ENCODE data around the gene TAGAP. TPM values are rescaled to one million over a fixed set of nuclear protein-coding genes. Genes with fewer than 3 reads are reported as not detected.

The TAGAP gene
- total RNA-seq, 1 experiment from 2014 or later: 0.22 TPM

- no peak for TF ChIP-seq SOX15 (CRISPR knock-in tag; IDR thresholded peaks at IDR 0.05)
- TF ChIP-seq, protein P1, sequence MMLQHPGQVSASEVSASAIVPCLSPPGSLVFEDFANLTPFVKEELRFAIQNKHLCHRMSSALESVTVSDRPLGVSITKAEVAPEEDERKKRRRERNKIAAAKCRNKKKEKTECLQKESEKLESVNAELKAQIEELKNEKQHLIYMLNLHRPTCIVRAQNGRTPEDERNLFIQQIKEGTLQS (CRISPR knock-in tag; conservative IDR thresholded peaks at IDR 0.05): no peak
- no peak for TF ChIP-seq NFYB (CRISPR knock-in tag; conservative IDR thresholded peaks at IDR 0.05; ENCODE audit: low read depth)
- TF ChIP-seq, protein P2, sequence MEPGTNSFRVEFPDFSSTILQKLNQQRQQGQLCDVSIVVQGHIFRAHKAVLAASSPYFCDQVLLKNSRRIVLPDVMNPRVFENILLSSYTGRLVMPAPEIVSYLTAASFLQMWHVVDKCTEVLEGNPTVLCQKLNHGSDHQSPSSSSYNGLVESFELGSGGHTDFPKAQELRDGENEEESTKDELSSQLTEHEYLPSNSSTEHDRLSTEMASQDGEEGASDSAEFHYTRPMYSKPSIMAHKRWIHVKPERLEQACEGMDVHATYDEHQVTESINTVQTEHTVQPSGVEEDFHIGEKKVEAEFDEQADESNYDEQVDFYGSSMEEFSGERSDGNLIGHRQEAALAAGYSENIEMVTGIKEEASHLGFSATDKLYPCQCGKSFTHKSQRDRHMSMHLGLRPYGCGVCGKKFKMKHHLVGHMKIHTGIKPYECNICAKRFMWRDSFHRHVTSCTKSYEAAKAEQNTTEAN (CRISPR knock-in tag; IDR thresholded peaks at IDR 0.05): no peak
- TF ChIP-seq ZNF138 (CRISPR knock-in tag; conservative IDR thresholded peaks at IDR 0.05): no peak
- TF ChIP-seq, protein P3, sequence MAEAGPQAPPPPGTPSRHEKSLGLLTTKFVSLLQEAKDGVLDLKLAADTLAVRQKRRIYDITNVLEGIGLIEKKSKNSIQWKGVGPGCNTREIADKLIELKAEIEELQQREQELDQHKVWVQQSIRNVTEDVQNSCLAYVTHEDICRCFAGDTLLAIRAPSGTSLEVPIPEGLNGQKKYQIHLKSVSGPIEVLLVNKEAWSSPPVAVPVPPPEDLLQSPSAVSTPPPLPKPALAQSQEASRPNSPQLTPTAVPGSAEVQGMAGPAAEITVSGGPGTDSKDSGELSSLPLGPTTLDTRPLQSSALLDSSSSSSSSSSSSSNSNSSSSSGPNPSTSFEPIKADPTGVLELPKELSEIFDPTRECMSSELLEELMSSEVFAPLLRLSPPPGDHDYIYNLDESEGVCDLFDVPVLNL (CRISPR knock-in tag; IDR thresholded peaks at IDR 0.05; ENCODE audit: borderline replicate concordance, low read depth): no peak
- no peak for TF ChIP-seq ERG (CRISPR knock-in tag; IDR thresholded peaks at IDR 0.05)
- TF ChIP-seq, protein P4, sequence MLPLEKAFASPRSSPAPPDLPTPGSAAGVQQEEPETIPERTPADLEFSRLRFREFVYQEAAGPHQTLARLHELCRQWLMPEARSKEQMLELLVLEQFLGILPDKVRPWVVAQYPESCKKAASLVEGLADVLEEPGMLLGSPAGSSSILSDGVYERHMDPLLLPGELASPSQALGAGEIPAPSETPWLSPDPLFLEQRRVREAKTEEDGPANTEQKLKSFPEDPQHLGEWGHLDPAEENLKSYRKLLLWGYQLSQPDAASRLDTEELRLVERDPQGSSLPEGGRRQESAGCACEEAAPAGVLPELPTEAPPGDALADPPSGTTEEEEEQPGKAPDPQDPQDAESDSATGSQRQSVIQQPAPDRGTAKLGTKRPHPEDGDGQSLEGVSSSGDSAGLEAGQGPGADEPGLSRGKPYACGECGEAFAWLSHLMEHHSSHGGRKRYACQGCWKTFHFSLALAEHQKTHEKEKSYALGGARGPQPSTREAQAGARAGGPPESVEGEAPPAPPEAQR (CRISPR knock-in tag; IDR thresholded peaks at IDR 0.05): no peak
- TF ChIP-seq, protein P5, sequence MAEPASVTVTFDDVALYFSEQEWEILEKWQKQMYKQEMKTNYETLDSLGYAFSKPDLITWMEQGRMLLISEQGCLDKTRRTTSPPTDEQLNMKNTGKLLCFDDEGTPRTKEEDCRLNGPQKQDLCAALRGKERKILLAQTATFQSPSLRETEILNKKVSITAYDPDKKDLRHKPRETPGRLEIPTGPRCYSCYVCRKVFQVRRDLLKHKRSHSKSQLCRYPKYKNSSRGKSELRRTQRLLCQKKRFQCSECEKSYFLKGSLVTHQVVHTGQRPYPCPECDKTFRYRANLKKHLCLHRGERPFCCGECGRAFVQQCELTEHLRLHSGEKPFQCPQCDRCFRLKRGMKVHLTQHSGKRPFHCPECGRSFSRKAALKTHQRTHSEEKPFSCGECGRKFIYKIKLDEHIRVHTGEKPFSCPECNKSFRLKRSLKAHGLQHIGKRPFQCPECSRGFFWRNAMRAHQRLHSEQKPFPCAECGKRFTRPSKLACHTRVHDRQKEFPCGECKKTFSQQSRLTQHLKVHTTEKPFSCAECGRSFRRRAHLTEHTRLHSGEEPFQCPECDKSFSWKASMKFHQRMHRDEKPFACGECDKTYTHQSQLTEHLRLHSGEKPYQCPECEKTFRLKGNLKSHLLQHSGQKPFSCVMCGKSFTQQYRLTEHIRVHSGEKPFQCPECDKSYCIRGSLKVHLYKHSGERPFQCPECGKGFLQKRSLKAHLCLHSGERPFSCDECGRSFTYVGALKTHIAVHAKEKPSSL (CRISPR knock-in tag; conservative IDR thresholded peaks at IDR 0.05): no peak
- TF ChIP-seq ESRRA (CRISPR knock-in tag; IDR thresholded peaks at IDR 0.05; ENCODE audit: borderline replicate concordance): no peak
- TF ChIP-seq RELA (CRISPR knock-in tag; IDR thresholded peaks at IDR 0.05; ENCODE audit: borderline replicate concordance): no peak
- no peak for TF ChIP-seq HMGXB4 (CRISPR knock-in tag; IDR thresholded peaks at IDR 0.05)
- TF ChIP-seq MYBL2 (CRISPR knock-in tag; IDR thresholded peaks at IDR 0.05): no peak
- TF ChIP-seq IRF2 (CRISPR knock-in tag; IDR thresholded peaks at IDR 0.05; ENCODE audit: borderline replicate concordance, low read depth): no peak
- no peak for TF ChIP-seq NFATC4 (CRISPR knock-in tag; IDR thresholded peaks at IDR 0.05)
- TF ChIP-seq ZNF219 (CRISPR knock-in tag; IDR thresholded peaks at IDR 0.05; ENCODE audit: borderline replicate concordance): no peak
- TF ChIP-seq, protein P6, sequence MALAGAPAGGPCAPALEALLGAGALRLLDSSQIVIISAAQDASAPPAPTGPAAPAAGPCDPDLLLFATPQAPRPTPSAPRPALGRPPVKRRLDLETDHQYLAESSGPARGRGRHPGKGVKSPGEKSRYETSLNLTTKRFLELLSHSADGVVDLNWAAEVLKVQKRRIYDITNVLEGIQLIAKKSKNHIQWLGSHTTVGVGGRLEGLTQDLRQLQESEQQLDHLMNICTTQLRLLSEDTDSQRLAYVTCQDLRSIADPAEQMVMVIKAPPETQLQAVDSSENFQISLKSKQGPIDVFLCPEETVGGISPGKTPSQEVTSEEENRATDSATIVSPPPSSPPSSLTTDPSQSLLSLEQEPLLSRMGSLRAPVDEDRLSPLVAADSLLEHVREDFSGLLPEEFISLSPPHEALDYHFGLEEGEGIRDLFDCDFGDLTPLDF (CRISPR knock-in tag; IDR thresholded peaks at IDR 0.05): no peak
- no peak for TF ChIP-seq NR1H2 (CRISPR knock-in tag; IDR thresholded peaks at IDR 0.05)
- no peak overlapping the region for H3K4me3 Mint-ChIP-seq
- CTCF ChIA-PET: interaction anchor here (2.1 kb wide), 1 partner anchor 54 kb away, joined by 6 read pairs; no protein-coding TSS in a partner anchor
- H3K36me3 Mint-ChIP-seq: no peaks in the 10 kb centered on the region
- no peak for ATAC-seq
- no peaks in the 10 kb centered on the region for H3K9me3 Mint-ChIP-seq
- no peak for DNase-seq (ENCODE audit: low spot score)
- POLR2A ChIA-PET: no interaction called here
- no peak overlapping the region for H3K27ac Mint-ChIP-seq
- H3K4me1 Mint-ChIP-seq: peaks cover 5% of the 10 kb centered on the region
- H3K27me3 Mint-ChIP-seq (ENCODE audit: low read depth): peaks cover 12% of the 10 kb centered on the region
These were observed 35.6 kb upstream of the TAGAP start for GRCh38 chr6:159080217-159080976.

All from WTC11 (cell line).